Large intestine (tissue), 3 donors: Measurements from ENCODE around the gene OR7G3. TPM values are rescaled to one million over a fixed set of nuclear protein-coding genes. Genes with fewer than 3 reads are reported as not detected.

Source experiments
- DNase-seq, 2 donors: peaks; one replicate each; pipeline versions ENCODE4 v3.0.0 to v3.0.0-alpha.2; 2013
- H3K27ac ChIP-seq: one replicate; pipeline ENCODE4 v1.5.1; 2013; ENCODE audit warnings: low read length
- H3K27me3 ChIP-seq: 2 replicates; pipeline ENCODE4 v1.6.1; 2013; ENCODE audit warnings: low read length; ENCODE audit not compliant: control insufficient read depth, insufficient read depth
- H3K36me3 ChIP-seq: 2 replicates; pipeline ENCODE4 v1.6.1; 2013; ENCODE audit warnings: low read length; ENCODE audit not compliant: control insufficient read depth, insufficient read depth
- H3K4me1 ChIP-seq: one replicate; pipeline ENCODE4 v1.6.1; 2013; ENCODE audit warnings: low read length; ENCODE audit not compliant: control insufficient read depth, insufficient read depth
- H3K4me3 ChIP-seq: one replicate; pipeline ENCODE4 v1.5.1; 2013; ENCODE audit warnings: low read length
- H3K9me3 ChIP-seq: one replicate; pipeline ENCODE4 v1.6.1; 2013; ENCODE audit warnings: mild to moderate bottlenecking, low read depth, low read length, moderate library complexity; ENCODE audit not compliant: control insufficient read depth
- WGBS: methylation state at CpG from one replicate; pipeline ENCODE4 v1.1.5; 2013; ENCODE audit warnings: low lambda C conversion rate; ENCODE audit not compliant: insufficient coverage; 5-methylcytosine and 5-hydroxymethylcytosine counted together
- polyA plus RNA-seq: library from polyadenylated mRNA; unstranded; fragments of 120-200 nt; gene quantifications from one replicate; pipeline ENCODE4 v1.2.1, GENCODE V29; 2013

The OR7G3 gene
- polyA plus RNA-seq, 1 donor: not detected

DNA sequence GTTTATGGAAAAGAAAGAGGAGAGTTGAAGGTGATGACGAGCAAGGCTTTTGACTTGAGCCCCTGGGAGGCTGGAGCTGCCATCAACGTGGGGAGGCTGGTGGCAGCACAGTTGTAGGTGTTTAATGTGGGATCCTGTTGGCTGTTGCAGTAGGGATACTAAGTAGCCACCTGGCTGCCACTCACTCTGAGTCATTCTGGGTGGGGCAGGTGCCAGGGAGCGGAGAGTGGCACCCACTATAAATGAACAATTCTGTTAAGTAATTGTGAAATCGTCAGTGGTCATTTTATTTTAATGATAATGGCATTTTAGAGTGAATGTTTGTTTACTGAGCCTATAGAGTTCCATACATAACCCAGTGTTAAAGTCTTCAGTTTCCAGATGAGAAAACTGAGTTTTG lies 23.2 kb upstream of the OR7G3 start:
- Histone ChIP-seq H3K27ac (no peak overlapping the region), H3K9me3 (peaks cover 56% of the 10 kb centered on the region), H3K36me3 (peaks cover 31% of the 10 kb centered on the region), H3K27me3 (no peaks in the 10 kb centered on the region), H3K4me3 (no peak overlapping the region), H3K4me1 (no peaks in the 10 kb centered on the region)
- DNase-seq: no peak
- 100% methylated on average over 1 of the region's 4 CpGs for WGBS

DNA sequence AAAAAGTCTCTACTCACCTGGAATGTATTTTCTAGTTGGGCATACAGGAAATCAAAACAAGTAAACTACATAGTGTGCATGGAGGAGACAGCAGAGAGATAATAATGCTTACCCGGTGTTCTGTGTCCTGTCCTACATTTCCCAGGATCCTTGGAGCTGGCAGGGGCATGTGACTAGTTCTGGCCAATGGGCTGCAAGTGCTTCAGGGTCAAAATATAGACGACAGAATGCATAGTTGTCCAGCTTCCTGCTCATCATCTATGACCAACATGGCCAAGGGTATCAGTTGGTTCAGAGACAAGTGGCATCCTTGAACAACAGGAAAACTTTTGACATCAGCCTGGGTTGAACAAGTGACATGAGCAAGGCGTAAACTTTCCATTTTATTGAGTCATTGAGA lies 21.9 kb upstream of the OR7G3 start:
- Histone ChIP-seq H3K27me3 (no peaks in the 10 kb centered on the region), H3K27ac (no peak overlapping the region), H3K36me3 (peaks cover 32% of the 10 kb centered on the region), H3K4me1 (no peaks in the 10 kb centered on the region), H3K4me3 (no peak overlapping the region), H3K9me3 (peaks cover 64% of the 10 kb centered on the region)
- no peak for DNase-seq
- WGBS: no CpG with 5 or more reads among the region's 3 CpGs

GRCh38 chr19:9146882-9147281 lies 20.1 kb upstream of the OR7G3 start:
- no peaks in the 10 kb centered on the region for H3K4me1 ChIP-seq
- H3K27me3 ChIP-seq: no peaks in the 10 kb centered on the region
- H3K4me3 ChIP-seq: no peak overlapping the region
- H3K36me3 ChIP-seq: peaks cover 21% of the 10 kb centered on the region
- no peak for DNase-seq
- H3K27ac ChIP-seq: no peak overlapping the region
- no CpG with 5 or more reads among the region's 1 CpG for WGBS
- peaks cover 51% of the 10 kb centered on the region for H3K9me3 ChIP-seq

DNA sequence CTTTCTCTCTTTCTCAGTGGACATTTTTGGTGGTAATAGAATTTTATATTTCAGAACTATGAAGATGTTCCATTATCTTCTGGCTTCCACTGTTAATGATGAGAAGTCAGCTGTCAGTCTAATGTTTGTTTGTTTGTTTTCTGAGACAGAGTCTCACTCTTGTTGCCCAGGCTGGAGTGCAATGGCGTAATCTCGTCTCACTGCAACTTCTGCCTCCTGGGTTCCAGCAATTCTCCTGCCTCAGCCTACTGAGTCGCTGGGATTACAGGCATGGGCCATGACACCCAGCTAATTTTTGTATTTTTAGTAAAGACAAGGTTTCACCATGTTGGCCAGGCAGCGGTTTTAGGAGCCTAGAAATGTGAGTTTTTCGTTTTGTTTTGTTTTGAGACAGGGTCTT lies 18.2 kb upstream of the OR7G3 start:
- Histone ChIP-seq H3K27ac (no peak overlapping the region), H3K9me3 (peaks cover 40% of the 10 kb centered on the region), H3K27me3 (no peaks in the 10 kb centered on the region), H3K36me3 (peaks cover 18% of the 10 kb centered on the region), H3K4me1 (peaks cover 3% of the 10 kb centered on the region), H3K4me3 (no peak overlapping the region)
- WGBS: no CpG with 5 or more reads among the region's 5 CpGs
- no peak for DNase-seq

DNA sequence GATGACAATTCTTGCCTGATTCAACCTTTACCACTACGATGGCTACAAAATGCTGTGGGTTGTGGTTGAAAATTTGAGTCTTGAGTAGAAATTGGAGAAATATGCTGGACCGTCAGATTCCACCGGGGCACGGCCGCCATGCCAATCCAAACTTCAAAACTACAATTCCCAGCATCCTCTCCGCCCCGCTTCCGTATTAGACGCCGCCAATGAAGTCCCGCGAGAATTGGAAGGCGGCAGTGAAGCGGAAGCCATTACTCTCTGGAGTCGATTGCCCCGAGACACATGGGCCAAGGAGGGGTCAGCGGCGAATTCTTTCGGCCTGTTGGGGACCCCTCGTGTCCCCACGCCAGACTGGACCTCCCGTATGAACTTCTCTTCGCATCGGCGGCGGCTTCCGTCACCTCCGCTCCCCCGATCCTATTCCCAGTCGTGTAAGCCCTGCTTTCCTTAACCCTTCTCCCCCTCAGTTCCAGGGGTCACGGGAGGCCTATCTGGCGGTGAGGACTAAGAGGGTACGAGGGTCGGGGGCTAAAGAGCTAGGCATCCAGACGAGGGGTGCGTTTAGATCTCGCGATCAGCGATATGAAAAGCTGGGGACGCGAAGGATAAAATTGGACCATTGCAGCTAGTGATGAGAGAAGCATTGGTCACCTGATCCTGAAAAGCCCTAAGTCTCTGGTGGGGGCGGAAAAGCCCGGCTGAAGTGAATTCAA lies 13.6 kb upstream of the OR7G3 start, which contains the start of gene ZNF317:
Gene ZNF317 (plus strand): TSS at position 239 of the 716 bp plus-strand sequence. CDS start 15,620 bp downstream, outside the sequence.
- H3K4me3 ChIP-seq: peak within 1 kb of the TSS; percentile 96
- WGBS: no CpG with 5 or more reads among the region's 43 CpGs
- H3K9me3 ChIP-seq: peaks cover 18% of the 10 kb centered on the region
- H3K27me3 ChIP-seq: no peaks in the 10 kb centered on the region
- H3K4me1 ChIP-seq: peaks cover 3% of the 10 kb centered on the region
- H3K27ac ChIP-seq: peak within 1 kb of the TSS; percentile 74
- peaks cover 3% of the 10 kb centered on the region for H3K36me3 ChIP-seq
- peak; percentile 91 to 95 for DNase-seq

DNA sequence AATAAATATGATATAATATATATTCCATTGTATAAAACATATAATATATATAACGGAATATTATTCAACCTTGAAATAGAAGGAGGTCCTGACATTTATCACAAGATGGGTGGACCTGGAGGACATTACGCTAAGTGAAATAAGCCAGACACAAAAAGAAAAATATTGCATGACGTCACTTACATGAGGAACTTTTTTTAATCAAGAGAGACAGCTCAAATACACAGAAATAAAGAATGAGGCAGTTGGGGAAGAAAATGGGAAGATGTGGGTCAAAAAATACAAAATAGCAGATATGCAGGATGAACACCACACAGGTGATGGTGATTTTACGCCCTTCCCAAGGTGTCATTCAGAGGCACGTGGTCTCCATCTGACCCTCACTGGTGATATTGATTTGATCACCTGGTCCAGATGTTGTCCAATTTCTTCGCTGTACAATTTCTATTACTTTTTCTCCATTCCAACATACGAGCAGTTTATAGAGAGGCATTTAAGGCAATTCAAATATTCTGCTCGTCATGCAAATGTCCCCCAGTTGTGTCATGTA lies 12.9 kb upstream of the OR7G3 start:
- 90% methylated on average over 2 of the region's 8 CpGs for WGBS
- no peaks in the 10 kb centered on the region for H3K27me3 ChIP-seq
- no peaks in the 10 kb centered on the region for H3K36me3 ChIP-seq
- no peak overlapping the region for H3K27ac ChIP-seq
- H3K4me3 ChIP-seq: peak overlapping the region; percentile 96
- DNase-seq: no peak
- peaks cover 3% of the 10 kb centered on the region for H3K4me1 ChIP-seq
- H3K9me3 ChIP-seq: peaks cover 12% of the 10 kb centered on the region

DNA sequence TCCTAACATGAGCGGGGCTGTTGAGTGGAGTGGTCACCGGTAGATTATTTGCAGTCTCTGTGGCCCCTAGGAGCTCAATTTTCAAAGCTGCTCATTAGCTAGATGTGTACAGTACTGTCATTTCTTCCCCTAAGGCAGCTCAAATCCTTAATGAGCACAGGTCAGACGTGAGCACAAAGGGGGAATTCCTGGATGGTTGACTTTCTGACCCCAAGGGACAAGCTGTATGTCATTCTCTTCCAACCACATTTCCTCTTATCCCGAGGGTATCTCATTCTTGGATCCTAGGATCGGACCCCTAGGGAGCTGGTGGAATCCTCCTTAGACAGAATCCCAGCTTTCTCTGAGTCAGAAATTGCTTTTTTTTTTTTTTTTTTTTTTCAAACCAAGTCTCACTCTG lies 5.7 kb upstream of the OR7G3 start:
- no peak overlapping the region for H3K27ac ChIP-seq
- H3K27me3 ChIP-seq: no peaks in the 10 kb centered on the region
- no peaks in the 10 kb centered on the region for H3K9me3 ChIP-seq
- H3K4me3 ChIP-seq: no peak overlapping the region
- no CpG with 5 or more reads among the region's 5 CpGs for WGBS
- H3K4me1 ChIP-seq: no peaks in the 10 kb centered on the region
- no peaks in the 10 kb centered on the region for H3K36me3 ChIP-seq
- DNase-seq: no peak

DNA sequence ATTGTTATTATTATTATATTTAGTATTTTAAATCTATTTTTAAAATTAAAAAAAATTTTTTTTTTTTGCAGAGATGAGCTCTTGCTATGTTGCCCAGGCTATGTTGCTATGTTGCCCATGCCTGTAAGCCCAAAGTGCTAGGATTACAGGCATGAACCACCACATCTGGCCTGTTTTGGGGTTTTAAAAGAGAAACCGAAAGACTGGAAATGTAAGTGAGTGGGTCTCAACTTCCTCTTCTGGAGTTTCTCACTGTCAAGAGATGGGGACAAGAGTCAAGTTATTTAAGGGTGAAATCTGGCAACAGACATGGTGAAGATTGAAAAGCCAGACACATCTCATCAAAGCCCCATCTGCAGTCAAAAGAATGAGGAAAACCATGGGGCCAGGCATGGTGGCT lies 4.2 kb upstream of the OR7G3 start:
- Histone ChIP-seq H3K27ac (no peak overlapping the region), H3K9me3 (no peaks in the 10 kb centered on the region), H3K27me3 (no peaks in the 10 kb centered on the region), H3K36me3 (no peaks in the 10 kb centered on the region), H3K4me1 (no peaks in the 10 kb centered on the region), H3K4me3 (no peak overlapping the region)
- no peak for DNase-seq
- WGBS: no CpG with 5 or more reads among the region's 1 CpG

GRCh38 chr19:9128171-9128570 lies 1.4 kb upstream of the OR7G3 start:
- no peak overlapping the region for H3K4me3 ChIP-seq
- WGBS: 75% methylated on average over 1 of the region's 3 CpGs
- no peak for DNase-seq

DNA sequence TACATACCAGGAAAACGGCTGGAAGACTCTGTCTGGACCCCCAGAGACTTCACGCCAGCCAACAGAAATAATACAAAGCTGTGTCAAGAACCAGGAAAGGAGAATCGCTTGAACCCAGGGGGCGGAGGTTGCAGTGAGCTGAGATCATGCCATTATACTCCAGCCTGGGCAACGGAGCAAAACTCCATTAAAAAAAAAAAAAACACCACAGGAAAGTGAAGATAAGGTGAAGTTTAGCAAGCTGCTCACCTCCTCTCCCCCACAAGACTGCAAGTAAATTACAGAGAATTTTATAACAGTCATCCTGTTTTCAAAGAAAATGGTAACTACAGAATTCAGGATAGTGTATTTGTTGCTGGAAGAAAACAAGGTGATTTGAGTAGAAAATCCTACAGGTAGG lies 10.2 kb downstream of the OR7G3 start:
- DNase-seq: no peak
- Histone ChIP-seq H3K27me3 (no peaks in the 10 kb centered on the region), H3K4me3 (no peak overlapping the region), H3K4me1 (no peaks in the 10 kb centered on the region), H3K27ac (no peak overlapping the region), H3K36me3 (no peaks in the 10 kb centered on the region), H3K9me3 (no peaks in the 10 kb centered on the region)
- 80% methylated on average over 2 of the region's 5 CpGs for WGBS

More at GRCh38 chr19:9128171-9128570, 1.4 kb upstream of the OR7G3 start:
- Histone ChIP-seq H3K27ac (no peak overlapping the region), H3K27me3 (no peaks in the 10 kb centered on the region), H3K4me1 (no peaks in the 10 kb centered on the region), H3K9me3 (no peaks in the 10 kb centered on the region), H3K36me3 (no peaks in the 10 kb centered on the region)
